ENCODE results near the gene CD58. TPM values are rescaled to one million over a fixed set of nuclear protein-coding genes. Genes with fewer than 3 reads are reported as not detected.

Gene CD58
- total and polyA plus RNA-seq, 9 donors = 5.2 to 14.4 (median 6.8) TPM

DNA sequence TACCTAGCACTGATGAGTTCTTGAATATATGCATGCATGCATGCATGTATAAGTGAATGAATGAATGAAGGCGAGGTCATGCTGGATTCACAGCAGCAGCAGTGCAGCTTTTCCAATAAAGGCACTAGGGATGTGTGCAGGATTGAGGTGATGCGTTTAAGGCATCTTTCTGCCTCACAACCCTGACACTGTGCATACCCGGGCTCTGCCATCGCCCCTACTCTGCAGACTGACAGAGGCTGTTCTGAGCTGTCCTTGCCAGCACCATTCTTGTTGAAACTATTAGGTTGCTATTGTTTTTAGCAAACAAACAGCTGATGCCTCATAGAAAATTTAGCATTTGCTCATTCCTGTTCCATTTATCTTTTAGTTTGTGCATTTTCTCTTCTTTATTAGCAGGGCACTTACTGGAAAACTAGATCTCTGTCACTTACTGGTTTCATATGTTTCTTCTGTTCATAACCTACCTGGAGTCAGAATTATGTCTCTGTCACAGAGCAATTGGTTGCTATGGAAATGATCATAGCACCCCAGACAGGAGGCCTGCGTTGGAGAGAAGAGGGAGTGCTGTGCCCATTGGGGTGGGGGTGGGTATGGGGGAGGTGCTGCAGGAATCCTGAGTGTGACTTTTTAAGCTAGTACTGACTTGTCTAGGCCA, 79.0 kb downstream of the CD58 start:
- no peaks in the 10 kb centered on the region for H3K4me1 ChIP-seq (ENCODE audit: insufficient read depth)
- no peaks in the 10 kb centered on the region for H3K9me3 ChIP-seq
- TF ChIP-seq EP300 (IDR thresholded peaks at IDR 0.05) (no peak), POLR2A (IDR thresholded peaks at IDR 0.05) (no peak)
- TF ChIP-seq, protein P1, sequence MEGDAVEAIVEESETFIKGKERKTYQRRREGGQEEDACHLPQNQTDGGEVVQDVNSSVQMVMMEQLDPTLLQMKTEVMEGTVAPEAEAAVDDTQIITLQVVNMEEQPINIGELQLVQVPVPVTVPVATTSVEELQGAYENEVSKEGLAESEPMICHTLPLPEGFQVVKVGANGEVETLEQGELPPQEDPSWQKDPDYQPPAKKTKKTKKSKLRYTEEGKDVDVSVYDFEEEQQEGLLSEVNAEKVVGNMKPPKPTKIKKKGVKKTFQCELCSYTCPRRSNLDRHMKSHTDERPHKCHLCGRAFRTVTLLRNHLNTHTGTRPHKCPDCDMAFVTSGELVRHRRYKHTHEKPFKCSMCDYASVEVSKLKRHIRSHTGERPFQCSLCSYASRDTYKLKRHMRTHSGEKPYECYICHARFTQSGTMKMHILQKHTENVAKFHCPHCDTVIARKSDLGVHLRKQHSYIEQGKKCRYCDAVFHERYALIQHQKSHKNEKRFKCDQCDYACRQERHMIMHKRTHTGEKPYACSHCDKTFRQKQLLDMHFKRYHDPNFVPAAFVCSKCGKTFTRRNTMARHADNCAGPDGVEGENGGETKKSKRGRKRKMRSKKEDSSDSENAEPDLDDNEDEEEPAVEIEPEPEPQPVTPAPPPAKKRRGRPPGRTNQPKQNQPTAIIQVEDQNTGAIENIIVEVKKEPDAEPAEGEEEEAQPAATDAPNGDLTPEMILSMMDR (IDR thresholded peaks at IDR 0.05) = no peak
- no peaks in the 10 kb centered on the region for H3K36me3 ChIP-seq
- intact Hi-C loops (cut with DNase I) = loop anchor here in 1 of 4 donors (5.0 kb wide), 1 partner anchor 345 kb away; no protein-coding TSS in a partner anchor
- H3K27ac ChIP-seq = no peak overlapping the region
- 68 to 85% (median 71%) methylated on average over 5 of the region's 5 CpGs for WGBS, 3 donors
- DNase-seq = no peak
- H3K4me3 ChIP-seq = no peak overlapping the region
- H3K27me3 ChIP-seq = no peaks in the 10 kb centered on the region

DNA sequence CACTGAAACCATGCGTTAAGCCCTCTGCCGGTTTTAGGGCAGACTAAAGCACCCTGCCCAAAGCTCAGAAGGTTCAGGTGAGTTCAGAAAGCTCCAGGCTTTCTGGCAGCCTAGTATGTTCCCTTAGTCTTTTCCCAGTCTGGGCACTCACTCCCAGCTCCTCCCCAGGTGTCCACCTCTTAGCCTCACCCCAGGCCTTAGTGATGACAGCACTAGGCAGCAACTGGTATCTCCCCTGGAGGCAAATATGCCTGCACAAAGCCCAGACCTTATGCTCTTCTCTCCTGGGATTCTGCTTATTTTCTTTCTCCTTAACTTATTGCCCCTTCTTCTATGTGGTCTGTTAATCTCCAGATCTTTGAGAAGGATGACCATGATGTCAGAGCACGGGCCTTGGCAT, 80.2 kb downstream of the CD58 start:
- Histone ChIP-seq H3K27ac (no peak overlapping the region), H3K4me1 (ENCODE audit: insufficient read depth) (no peaks in the 10 kb centered on the region), H3K36me3 (no peaks in the 10 kb centered on the region), H3K27me3 (no peaks in the 10 kb centered on the region), H3K9me3 (no peaks in the 10 kb centered on the region), H3K4me3 (no peak overlapping the region)
- TF ChIP-seq, protein P1 (IDR thresholded peaks at IDR 0.05) = no peak
- no peak for TF ChIP-seq POLR2A (IDR thresholded peaks at IDR 0.05)
- TF ChIP-seq EP300 (IDR thresholded peaks at IDR 0.05) = no peak
- WGBS, 3 donors = 86 to 94% (median 89%) methylated on average over 3 of the region's 3 CpGs
- no peak for DNase-seq
- intact Hi-C loops (cut with DNase I) = loop anchor here in 1 of 4 donors (5.0 kb wide), 1 partner anchor 343 kb away; no protein-coding TSS in a partner anchor

DNA sequence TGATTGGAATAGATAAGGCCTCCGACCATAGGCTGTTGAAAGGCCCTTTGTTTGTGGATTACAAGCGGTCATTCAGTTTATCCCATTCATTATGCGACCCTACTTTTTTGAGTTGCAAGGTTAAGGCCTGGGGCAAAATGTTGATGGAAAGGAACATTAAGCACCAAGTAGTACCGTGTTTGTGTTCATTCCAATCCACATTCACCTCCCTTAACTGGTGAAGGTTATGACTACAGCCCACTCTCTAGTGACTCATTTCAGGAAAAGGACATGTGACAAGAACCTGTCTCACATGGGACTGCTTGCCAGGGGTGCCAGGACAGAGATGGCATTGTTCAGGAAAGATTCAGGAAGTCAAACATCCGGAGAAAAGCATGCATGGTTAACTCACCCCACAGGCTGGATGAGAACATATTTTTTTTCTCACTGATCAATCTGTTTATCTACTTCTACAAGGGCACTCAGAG, 81.6 kb downstream of the CD58 start:
- DNase-seq = no peak
- no peaks in the 10 kb centered on the region for H3K9me3 ChIP-seq
- WGBS, 3 donors = 85 to 88% (median 87%) methylated on average over 5 of the region's 5 CpGs
- H3K4me3 ChIP-seq = no peak overlapping the region
- no peak overlapping the region for H3K27ac ChIP-seq
- TF ChIP-seq POLR2A (IDR thresholded peaks at IDR 0.05) (no peak), EP300 (IDR thresholded peaks at IDR 0.05) (no peak)
- TF ChIP-seq, protein P1 (IDR thresholded peaks at IDR 0.05) = no peak
- intact Hi-C loops (cut with DNase I) = loop anchor here in 3 of 4 donors (5.0 to 10.0 kb wide), 4 partner anchors 124 to 347 kb away; no protein-coding TSS in a partner anchor
- H3K27me3 ChIP-seq = no peaks in the 10 kb centered on the region
- no peaks in the 10 kb centered on the region for H3K36me3 ChIP-seq
- peaks cover under 1% of the 10 kb centered on the region for H3K4me1 ChIP-seq (ENCODE audit: insufficient read depth)

DNA sequence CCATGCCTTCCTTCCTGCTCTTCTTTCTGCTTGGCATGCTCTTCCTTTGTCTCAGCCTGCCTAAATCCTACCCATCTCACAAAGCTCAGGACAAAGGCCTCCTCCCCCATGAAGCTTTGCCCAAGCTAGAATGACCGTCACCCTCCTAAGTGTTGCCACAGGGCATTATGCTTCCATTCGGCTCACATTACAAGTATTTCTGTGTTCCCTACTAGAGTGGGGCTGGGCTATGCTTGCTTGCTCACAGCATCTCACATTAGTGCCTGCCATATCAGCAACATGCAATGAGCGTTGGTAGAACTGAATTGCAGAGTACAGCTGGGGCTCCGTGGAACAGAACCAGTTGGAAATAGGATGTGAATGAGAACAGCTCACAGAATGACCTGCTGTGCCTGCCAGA, 82.8 kb downstream of the CD58 start:
- H3K27ac ChIP-seq = no peak overlapping the region
- WGBS, 3 donors = 77 to 95% (median 81%) methylated on average over 4 of the region's 4 CpGs
- intact Hi-C loops (cut with DNase I) = loop anchor here in 3 of 4 donors (5.0 to 10.0 kb wide), 4 partner anchors 123 to 346 kb away; no protein-coding TSS in a partner anchor

More for the DNA sequence above, 82.8 kb downstream of the CD58 start:
- H3K9me3 ChIP-seq = no peaks in the 10 kb centered on the region
- H3K36me3 ChIP-seq = no peaks in the 10 kb centered on the region
- TF ChIP-seq, protein P1 (IDR thresholded peaks at IDR 0.05) = no peak
- TF ChIP-seq POLR2A (IDR thresholded peaks at IDR 0.05) (no peak), EP300 (IDR thresholded peaks at IDR 0.05) (no peak)
- no peaks in the 10 kb centered on the region for H3K27me3 ChIP-seq
- no peak overlapping the region for H3K4me3 ChIP-seq
- DNase-seq = no peak
- H3K4me1 ChIP-seq (ENCODE audit: insufficient read depth) = peaks cover 8% of the 10 kb centered on the region

Data from ovary (tissue), 9 donors.